ENCODE data around the gene WNT7B.

WNT7B gene

DNA sequence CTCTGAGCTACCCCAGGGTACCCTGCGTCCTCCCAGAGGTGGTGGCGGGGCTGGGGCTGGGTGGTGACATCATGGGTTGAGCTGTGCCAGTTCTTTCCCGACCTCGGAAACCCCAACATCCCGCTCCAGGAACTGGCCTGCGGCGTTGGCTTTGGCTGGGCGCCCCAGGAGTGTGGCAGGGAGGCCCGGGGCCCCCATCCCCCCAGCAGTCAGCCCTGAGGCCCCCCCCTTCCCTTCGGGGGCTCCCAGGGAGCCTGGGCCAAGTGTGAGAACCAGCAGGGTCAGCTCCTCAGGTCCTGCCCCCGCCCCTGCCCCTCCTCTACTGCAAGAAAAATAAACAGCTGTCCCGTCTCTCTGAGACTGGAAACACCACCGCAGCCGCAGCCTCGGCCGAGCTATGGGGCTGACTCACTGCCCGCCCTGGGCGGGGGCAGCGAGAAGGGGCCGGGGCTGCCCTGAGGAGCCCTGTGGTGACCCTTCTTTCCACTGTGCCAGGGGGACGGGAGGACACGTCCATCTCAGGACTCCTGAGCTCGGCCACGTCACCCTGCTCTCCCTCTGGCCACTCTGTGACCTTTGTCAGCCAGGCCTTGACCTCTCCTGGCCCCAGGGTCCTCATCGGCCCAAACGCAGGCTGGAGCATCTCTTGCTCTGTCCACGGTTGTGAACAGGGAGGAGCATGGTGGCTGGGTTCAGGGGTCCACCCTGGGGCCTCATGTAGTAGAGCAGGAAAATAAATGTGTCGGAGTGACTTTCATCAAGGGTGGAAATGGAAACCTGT, 73.4 kb downstream of the WNT7B start:
- DNase-seq: no peak

DNA sequence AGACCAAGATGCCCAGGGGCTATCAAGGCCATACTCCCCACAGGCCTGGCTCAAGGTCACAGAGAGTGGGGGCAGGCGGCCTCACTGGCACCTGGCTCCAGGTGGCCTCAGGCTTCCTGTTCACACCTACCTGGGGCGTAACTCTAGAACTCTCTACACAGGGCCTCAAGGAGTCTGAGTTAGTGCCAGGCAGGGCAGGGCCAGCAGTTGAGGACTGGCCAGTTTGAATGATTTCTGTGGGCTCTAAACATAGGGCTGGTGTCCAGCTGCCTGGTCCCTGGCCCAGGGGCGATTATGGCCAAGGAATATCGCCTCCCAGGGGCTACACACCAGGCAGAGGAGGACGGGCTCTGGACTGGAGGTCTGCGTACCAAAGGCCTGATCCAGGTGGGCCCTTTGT, 79.2 kb downstream of the WNT7B start:
- no peak for DNase-seq

DNA sequence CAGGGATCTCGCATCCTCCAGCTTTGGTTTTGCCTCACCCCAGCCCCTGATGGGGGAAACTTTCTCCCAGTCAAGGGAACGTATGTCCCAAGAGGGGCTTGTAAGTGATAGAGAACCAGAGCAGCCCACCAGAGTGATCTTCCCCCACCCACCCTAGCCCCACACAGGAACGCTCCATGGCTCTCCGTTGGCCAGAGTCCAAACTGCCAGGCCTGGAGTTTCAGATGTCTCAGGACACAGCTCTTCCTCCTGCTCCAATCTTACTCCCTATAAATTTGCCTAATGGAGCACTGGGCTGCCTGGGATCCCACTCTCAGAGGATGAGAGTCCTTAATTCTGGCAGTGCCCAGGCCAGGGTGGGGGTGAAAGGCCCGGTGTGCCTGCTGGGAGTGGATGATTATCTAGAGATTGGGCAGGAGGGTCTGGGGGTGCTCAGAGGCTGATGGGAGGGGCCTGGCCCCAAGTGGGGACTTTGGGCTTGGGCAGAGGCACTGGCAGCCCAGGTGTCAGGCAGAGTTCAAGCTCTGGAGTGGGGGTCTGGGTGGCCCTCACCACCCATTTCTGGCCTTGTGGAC, 79.9 kb downstream of the WNT7B start:
- no peak for DNase-seq

DNA sequence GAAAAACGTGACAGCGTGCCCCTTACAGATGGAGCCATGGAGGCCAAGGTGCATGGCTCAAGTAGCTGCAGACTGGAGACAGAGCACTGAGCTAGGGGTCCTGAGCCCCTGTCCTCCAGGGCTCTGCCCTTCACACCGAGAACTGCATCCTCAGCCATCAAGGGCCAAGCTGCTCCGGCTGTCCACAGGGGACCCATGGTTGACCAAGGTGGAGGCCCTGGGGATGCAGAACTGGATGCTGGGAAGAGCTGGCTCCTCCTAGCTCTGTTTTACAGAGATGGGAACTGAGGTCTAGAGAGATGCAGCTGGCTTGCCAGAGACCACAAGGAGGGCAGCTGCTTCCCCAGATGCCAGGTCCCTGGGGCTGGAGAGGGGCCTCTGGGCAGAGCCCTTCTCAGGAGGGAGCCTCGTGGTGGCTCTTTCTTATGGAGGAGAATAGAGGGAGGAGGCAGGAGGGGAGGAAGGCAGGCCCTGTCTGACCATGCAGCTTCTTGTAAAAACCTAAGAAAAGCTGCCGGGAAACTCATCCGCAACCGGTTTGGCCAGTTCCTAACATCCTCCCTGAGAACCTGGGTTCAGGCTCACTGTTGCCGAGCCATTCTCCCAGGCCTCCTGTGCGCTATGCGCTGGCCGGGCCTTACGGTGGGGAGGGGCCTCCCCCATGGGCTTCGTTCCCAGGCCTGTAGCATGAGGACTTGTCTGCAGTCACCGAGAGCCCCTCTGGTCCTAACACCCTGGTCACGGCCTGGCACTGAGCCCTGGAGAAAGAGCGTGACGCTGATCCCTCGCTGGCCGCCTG, 80.6 kb downstream of the WNT7B start:
- no peak for DNase-seq

DNA sequence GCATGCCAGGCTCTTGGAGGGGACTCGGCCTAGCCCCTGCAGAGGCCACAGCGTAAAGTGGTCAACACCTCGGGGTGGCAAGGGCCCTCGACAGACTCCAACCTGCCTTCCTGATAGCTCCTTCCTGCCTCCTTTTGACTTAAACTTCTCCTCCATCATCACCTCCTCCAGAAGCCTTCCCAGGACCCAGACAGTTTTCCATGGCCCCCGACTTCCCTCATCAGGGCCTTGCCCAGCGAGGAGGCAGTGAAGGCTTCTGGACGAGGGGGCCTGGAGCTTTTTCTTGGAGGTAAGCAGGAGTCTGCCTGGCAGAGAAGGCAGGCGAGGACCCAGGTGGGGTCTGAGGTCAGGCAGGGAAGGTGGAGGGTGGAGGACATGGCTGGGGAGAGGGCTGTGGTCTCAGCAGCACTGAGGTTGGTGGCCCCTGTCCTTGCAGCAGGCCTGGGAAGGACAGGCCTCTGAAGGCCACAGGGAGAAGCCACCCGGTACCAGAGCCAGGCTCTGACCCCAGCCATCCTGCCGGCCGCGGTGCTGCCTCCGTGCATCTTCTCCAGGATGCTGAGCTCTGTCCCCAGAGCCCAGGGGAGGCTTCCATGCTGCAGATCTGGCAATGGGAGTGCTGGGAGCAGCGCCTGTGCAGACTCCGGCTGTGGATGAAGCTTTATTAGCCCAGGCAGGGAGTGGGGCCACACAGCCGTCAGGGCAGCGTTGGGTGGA, 81.4 kb downstream of the WNT7B start:
- no peak for DNase-seq

DNA sequence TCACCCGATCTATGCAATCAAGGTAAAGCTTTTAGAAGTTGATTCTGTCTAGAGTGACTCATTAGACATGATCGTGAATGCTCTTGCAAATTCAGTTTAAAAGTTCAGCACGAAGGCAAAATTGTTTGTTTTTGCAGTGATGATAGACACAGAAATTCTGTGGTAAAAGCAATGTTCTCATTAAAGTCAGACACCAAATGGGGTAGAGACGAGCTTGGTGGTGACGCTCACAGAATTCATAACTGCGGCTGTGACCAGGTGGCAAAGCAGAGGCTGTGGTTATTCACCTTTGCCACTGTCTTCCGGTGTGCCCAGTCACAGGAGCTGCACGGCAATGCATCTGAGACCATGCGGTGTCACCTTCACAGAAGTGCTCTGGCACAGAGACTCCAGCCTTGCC, 83.4 kb downstream of the WNT7B start:
- DNase-seq: no peak

DNA sequence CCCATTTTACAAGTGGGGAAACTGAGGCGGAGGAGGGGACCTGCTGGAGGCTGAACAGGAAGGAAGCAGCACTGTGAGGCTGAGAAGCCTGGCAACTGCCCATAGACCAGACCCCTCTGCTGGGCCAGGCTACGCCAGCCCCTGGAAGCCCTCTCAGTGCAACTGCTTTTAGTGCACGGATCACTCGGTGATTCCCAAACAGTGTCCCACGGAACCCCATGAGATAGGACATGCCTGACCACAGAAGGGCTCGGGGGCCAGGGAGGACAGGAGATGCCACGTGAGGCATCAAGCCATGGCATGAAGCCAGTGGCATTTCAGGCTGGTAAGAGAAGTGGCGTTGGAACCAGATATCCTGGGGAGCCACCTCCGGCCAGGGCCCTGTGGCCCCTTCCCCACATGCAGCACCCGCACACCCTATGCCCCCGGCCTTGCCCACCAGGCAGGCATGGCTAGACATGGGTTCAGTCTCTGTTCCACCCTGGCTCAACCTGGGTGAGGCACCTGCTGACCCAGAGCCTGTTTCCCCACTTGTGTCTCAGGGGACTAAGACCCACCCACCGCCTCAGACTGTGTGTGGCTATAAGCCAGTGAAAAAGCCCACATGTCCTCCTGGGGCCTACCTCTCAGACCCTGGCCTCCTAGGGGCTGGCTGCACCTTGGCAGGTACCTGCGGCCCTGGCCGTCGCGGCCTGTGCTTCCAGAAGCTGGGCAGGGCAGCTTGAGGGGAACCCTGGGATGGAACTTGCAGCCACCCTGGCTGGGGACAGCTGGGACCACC, 84.1 kb downstream of the WNT7B start:
- DNase-seq: no peak

DNA sequence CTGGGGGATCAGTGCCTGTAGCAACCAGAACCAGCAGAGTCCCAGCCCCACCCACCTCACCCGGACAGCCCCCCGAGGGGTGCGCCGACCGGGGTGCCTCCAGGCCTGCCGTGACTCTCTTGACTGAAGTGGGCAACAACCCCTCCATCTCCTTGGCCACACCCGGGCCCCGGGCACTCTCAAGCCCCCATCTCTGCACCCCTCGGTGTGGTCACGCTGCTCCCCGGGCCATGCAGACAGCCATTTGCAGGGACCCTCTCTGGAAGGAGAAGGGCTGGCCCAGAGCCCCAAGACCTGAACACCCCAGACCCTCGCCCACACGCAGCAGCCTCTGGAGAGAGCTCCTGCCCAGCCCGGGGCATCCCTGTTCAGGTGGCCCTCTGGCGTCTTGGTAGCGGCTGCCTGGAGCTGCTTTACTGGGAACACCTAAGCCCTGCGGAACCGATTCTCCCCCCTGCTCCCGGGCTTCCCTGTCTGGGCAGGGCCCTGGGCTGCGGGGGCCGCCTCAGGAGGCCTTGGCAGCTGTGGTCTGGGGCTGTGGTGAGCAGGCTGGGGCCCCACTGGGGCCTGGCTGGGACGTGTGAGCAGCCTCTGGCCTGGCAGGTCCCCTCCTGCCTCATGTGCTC, 84.9 kb downstream of the WNT7B start:
- DNase-seq: no peak

DNA sequence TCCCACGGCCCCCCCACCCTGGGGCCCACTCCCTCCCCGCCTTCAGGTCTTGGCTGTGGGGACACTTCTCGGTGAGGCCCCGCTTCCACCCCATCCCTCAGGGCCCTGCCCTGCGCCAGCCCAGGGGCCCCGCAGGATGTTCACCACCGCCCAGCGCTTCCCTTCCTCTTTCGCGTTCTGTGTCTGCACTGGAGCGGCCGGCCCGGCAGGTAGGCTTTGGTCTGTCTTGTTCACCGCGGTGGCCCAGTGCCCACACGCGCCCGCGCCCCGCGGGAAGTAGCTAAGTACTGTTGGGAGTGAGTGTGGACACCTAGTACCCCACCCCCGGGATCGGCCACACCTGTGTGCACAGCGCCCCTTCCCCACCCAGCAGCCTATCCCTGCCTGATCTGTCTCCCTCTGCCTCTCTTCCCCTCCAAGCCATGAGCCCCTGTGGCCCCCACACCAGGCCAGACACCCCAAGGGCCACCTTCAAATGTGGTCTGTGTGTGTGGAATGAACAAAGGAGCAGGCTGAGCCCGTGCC, 85.4 kb downstream of the WNT7B start:
- no peak for DNase-seq

DNA sequence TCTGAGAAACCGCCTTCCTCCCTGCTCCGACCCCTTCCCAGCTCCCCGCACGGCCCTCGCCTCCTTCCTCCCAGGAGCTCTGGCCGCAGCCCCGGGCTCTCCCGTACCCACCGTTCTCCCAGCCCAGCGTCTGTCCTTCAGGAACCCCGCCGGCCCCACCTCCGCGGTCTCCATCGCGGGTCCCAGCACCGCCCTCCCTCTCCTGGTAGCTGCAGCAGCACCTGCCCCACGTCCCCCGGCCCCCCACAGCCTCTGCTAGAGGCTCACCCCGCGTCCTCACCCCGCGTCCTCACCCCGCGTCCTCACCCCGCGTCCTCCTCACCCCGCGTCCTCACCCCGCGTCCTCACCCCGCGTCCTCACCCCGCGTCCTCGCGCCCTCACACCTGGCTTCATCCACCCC, 85.9 kb downstream of the WNT7B start:
- no peak for DNase-seq

DNA sequence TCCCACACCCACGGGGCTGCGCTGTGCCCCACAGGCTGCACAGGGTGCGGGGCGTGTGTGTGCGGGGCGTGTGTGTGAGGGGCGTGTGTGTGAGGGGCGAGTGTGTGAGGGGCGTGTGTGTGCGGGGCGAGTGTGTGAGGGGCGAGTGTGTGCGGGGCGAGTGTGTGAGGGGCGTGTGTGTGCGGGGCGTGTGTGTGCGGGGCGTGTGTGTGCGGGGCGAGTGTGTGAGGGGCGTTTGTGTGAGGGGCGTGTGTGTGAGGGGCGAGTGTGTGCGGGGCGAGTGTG, 86.7 kb downstream of the WNT7B start:
- no peak for DNase-seq

DNA sequence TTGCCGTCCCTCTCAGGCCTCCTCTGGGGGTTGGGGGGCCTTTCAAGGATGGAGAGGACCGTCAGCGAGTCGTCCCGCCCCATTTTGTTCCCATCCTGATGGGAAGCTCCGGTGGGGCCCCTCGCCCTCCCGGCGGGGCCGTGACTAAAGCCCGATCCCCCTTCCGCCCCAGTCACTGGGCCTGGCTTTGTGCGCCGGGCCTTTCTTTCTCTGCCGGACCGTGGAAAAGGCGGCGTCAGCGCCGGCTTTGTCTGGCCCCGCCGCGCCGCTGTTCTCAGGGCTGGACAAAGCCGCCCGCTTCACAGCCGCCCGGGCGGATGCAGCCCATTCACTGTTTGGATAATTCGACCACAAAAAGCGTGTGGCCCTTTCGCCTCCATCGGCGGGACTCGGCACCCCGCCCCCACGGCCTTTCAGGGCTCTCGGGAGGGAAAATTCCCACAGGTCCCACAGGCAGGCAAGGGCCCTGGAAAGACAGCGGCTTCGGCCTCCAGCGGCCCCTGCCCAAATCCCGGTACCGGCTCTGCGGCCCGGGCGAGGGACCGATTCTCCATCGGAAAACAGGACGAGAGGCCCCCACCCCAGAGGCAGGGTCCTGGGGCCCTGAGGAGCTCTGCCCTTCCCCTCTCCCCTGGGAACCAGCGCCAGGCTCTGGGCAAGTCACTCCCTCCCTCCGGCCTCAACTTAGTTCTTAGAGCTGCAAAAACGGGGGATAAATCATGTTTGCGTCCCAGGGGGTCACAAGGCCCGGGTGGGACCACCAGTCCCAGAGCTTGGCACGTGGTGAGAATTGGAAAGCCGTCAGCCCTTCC, 87.2 kb downstream of the WNT7B start:
- no peak for DNase-seq

DNA sequence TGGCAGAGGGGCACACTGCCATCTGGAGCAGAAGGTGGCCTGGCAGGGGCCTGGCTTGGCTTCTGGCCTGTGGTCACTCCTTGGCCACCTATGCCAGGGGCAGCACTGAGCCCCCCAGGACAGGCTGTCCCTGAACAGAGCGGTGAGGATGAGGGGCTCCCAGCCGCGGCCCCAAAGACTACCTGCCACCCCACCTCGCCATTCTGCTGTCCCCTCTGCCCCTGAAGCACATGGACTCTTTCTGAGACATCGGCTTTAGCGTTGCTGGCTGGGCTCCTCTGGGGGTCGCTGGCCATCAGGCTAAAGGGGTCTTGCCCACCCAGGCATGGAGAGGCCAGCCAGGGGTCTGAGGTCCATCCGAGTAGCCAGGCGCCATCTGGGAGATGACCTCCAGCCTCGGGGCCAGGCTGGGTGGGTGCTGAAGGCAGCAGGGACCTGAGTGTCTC, 87.8 kb downstream of the WNT7B start:
- no peak for DNase-seq

DNA sequence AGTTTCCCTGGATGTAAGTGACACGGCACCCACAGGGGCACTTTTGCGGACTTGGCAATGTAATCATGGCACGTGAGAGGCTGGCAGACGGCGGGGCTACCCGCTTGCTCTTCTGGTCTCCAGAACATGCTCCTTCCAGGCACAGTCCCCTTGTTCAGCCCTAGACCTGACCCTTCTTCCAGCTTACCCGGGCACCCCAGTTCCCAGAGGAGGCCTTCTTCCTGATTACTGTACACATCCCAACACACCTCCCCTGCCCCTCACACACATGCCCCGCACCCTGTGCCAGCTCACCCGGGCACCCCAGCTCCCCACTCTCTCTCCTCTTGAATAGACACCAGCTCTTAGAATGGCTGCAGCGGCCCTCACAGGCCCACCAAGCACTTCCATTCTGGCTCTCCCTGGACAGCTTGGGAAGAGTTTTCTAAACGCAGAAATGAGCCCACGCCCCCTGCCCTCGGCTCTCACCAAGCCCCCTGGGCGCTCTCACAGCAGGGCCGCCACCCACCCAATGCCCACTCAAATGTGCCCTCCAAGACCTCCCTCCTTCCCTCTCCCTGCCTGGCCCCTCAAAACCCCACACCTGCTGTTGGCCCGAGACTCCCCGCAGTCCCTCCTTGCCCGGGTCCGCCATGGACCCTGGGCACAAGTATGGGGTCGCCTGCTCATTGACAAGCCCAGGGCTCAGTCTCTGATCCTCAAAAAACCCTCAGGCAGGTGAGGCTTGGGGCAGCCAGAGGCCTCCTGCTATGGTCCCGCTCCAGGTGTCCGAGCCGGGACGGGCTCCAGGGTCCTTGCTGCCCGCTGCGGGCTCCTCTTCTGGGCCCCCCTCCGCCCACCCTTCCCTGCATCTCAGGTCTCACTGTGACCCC, 88.5 kb downstream of the WNT7B start:
- no peak for DNase-seq

DNA sequence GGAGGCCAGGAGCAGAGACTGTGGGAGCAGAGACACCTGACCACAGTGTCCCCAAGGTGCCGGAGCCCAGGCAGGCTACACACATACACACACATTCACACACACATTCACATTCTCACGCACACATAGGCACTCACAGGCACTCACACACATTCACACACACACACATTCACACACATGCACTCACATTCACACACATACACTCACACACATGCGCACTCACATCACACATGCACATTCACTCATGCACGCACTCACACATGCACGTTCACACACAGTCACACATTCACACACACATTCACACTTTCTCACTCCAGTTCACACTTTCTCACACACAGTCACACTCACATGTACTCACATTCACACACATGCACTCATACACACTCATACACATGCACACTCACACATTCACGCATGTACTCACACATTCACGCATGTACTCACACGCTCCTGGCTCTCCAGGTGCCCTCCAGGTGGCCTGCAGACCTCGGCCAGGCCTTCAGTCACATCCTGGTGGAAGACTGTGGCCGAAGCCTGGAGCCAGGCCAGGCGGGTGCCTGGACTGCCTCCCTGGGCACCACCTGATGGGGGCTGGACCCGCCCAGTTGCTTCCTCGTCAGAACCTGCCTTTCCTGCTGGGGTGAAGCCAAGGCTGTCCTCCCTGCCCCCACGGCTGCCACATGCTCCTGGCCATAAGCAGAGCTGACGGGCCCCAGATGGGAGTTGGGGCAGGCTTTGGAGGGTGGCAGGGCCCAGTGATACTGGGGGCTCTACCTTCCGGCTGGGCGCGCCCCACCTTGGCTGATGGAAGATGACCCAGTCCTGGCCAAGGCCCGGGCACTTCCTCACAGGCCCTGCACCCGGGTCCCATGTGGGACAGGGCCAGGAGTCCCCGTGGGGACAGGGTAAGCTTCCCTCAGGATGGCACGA, 89.5 kb downstream of the WNT7B start:
- no peak for DNase-seq

DNA sequence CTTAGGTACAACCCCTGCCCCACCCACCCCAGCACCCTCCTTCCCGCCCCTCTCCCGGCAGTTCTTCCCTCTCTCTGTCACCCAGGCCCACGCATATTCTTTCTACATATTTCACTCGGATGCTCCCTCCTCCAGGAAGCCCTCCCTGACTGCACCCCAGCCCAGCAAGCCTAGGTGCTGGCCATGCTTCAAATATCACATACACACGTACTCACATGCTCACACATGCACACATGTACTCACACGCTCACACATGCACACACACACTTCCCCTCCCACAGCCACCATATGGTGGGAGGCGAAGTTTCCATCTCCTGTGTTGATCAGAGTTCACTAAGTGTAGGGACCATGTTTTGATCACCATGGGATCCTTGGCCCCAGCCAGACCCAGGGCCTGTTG, 90.4 kb downstream of the WNT7B start:
- DNase-seq: no peak

DNA sequence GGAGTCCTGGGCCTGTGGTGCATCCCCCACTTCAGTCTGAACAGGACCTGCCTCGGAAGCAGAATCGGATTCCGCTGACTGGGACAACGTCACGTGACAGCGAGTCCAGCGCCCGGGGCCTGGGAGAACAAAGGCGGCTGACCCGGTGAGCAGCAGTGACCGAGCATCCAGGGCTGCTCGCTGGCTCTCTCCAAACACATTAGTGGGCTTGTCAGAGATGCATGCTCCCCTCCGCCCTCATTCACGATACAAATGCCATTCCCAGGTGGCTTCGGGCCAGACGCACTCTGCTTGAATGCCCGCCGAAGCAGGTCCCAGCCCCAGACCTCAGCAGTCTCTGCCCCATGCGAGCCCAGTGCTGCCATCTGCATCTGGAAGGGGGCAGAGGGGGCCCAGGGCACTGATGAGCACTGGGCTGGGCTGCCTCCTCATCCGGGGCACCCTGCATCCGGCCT, 91.0 kb downstream of the WNT7B start:
- no peak for DNase-seq

DNA sequence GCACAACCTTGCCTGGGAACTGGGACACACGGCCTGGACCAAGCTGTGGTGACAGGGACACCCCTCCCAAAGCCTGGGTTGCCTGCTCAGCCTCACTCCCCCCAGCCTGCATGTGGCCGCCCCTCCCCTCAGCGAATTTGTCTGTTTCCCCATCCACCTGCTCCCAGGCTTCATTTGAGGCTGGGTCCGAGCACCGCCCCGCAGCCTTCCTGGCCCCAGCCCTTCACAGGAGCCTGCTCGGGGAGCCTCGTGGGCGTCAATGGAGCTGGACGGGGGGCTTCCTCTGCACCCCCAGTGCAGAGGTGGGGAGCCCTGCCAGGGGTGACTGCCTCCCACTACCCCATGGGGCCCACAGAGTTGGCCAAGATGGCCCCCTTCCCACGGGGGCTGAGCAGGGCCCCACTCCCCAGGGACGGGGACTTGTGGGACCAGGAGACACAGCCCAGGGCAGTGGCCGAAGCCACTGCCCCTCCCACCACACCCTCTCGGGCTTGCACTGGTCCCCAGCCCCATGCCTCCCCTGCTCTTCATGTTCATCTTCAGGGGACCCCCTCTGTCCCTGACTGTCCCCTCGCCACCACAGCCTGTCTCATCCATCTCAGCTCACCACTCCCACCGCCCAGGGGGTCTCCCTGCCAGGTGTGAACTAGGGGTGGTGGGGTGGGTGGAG, 91.7 kb downstream of the WNT7B start:
- no peak for DNase-seq
